K562 (cell line): ENCODE results near the gene C11orf86. TPM values are rescaled to one million over a fixed set of nuclear protein-coding genes. Genes with fewer than 3 reads are reported as not detected.
A peak's percentile ranks its signal among the peaks of the same experiment; 100 is the strongest.

Source experiments
- ATAC-seq: fragments of 200-7000 bp; cut with Tn5 transposase; 3 replicates; pipeline ENCODE4 v1.9.1; 2020; ENCODE audit warnings: moderate library complexity
- Bru-seq: library from RNA; stranded (reverse); fragments of 400-500 nt; gene quantifications from one replicate; lab custom pipeline; 2021; lab: Mats Ljungman, UMichigan
- BruChase-seq, 2 experiments: library from RNA; stranded (reverse); fragments of 400-500 nt; gene quantifications; one replicate each; lab custom pipeline; 2021; lab: Mats Ljungman, UMichigan
- BruUV-seq: library from RNA; stranded (reverse); fragments of 400-500 nt; replicated peaks from 2 replicates; lab custom pipeline; 2021; lab: Mats Ljungman, UMichigan
- CTCF ChIA-PET: fragments of 300-600 bp; formaldehyde crosslinking; extraction: SDS; loops from one replicate; lab custom pipeline; 2021; ENCODE audit warnings: low intra/inter-chr PET ratio; lab: Yijun Ruan, JAX
- POLR2A ChIA-PET: fragments of 300-600, 350-650 bp; sonication (Branson Sonifier 250); formaldehyde crosslinking; extraction: SDS; loops from one replicate; lab custom pipeline; 2021; ENCODE audit warnings: antibody characterized with exemption, inconsistent platforms; lab: Yijun Ruan, JAX
- DNase-seq, 4 experiments: peaks; one replicate each; pipeline versions ENCODE4 v3.0.0 to v3.0.0-alpha.2; 2011 to 2018; ENCODE audit warnings: low spot score in 3 of 4, mixed read lengths in 3 of 4; ENCODE audit errors: extremely low read depth in 1 of 4
- FAIRE-seq: peaks from 2 replicates; lab custom pipeline; 2011; peaks lifted over from hg19 to GRCh38; lab: Jason Lieb, UNC
- H2AFZ ChIP-seq: 2 replicates; pipeline ENCODE4 v1.6.0; 2011; ENCODE audit warnings: low read depth, low read length, control low read depth, inconsistent platforms
- H3K27ac ChIP-seq: fragments of 200-600 bp; 3 replicates; pipeline ENCODE4 v1.8.0; 2011; ENCODE audit warnings: low read depth, mild to moderate bottlenecking, control low read depth, inconsistent platforms, low read length, moderate library complexity, mixed read lengths; ENCODE audit errors: extremely low read depth
- H3K27me3 ChIP-seq, 2 experiments: fragments of 300-600 bp in 1 of 2; 2 replicates in 1 of 2; 3 replicates in 1 of 2; pipeline versions ENCODE4 v1.6.0 to v1.8.0; 2011; ENCODE audit warnings: inconsistent platforms in 2 of 2, low read length in 2 of 2, mild to moderate bottlenecking in 1 of 2, mixed read lengths in 1 of 2, moderate library complexity in 1 of 2; ENCODE audit not compliant: control insufficient read depth in 2 of 2, insufficient read depth in 2 of 2
- H3K36me3 ChIP-seq: fragments of 300-600 bp; 3 replicates; pipeline ENCODE4 v1.8.0; 2011; ENCODE audit warnings: mild to moderate bottlenecking, low read length, inconsistent platforms; ENCODE audit not compliant: control insufficient read depth, insufficient read depth
- H3K4me1 ChIP-seq, 2 experiments: fragments of 200-600 bp in 1 of 2; replicated peaks in 1 of 2; 2 replicates in 1 of 2; 3 replicates in 1 of 2; pipeline versions ENCODE4 v1.5.1 to v1.8.0; 2011; ENCODE audit warnings: inconsistent platforms in 2 of 2, low read length in 2 of 2, mild to moderate bottlenecking in 1 of 2, mixed read lengths in 1 of 2, moderate library complexity in 1 of 2; ENCODE audit not compliant: control insufficient read depth in 2 of 2, insufficient read depth in 2 of 2
- H3K4me2 ChIP-seq: 2 replicates; pipeline ENCODE4 v1.6.1; 2011; ENCODE audit warnings: low read length, control low read depth, inconsistent platforms, mixed read lengths; ENCODE audit not compliant: insufficient read depth
- H3K4me3 ChIP-seq: fragments of 200-600 bp; sonication (generic), shearing (Covaris generic); 2 replicates; pipeline ENCODE4 v1.5.1; 2016; ENCODE audit warnings: control low read depth, inconsistent platforms
- H3K79me2 ChIP-seq: fragments of 200-600 bp; 3 replicates; pipeline ENCODE4 v1.8.0; 2011; ENCODE audit warnings: low read length, inconsistent platforms; ENCODE audit not compliant: control insufficient read depth, insufficient read depth
- H3K9ac ChIP-seq, 2 experiments: 2 replicates each; pipeline versions ENCODE4 v1.6.0 to v1.6.1; 2011; ENCODE audit warnings: low read depth in 2 of 2, low read length in 2 of 2, control low read depth in 1 of 2, inconsistent platforms in 1 of 2, mild to moderate bottlenecking in 1 of 2, mixed read lengths in 1 of 2; ENCODE audit not compliant: insufficient read depth in 1 of 2
- H3K9me1 ChIP-seq: one replicate; pipeline ENCODE4 v1.6.0; 2011; ENCODE audit warnings: inconsistent platforms, mild to moderate bottlenecking, low read length, moderate library complexity; ENCODE audit not compliant: control insufficient read depth, insufficient read depth
- H3K9me3 ChIP-seq: replicated peaks from 2 replicates; pipeline ENCODE4 v1.5.1; 2011; ENCODE audit warnings: low read depth, low read length, inconsistent platforms; ENCODE audit not compliant: control insufficient read depth, insufficient read depth
- H4K20me1 ChIP-seq: replicated peaks from 2 replicates; pipeline ENCODE4 v1.6.1; 2011; ENCODE audit warnings: low read length, inconsistent platforms, mixed read lengths; ENCODE audit not compliant: control insufficient read depth, insufficient read depth
- EGR1 ChIP-seq: fragments of 450-650 bp; conservative IDR thresholded peaks from 2 replicates; pipeline ENCODE4 v1.6.1; 2017; ENCODE audit warnings: mild to moderate bottlenecking
- HMG20A ChIP-seq: fragments of 450-650 bp; formaldehyde crosslinking; conservative IDR thresholded peaks from 2 replicates; pipeline ENCODE4 v1.4.0; 2020; ENCODE audit warnings: mild to moderate bottlenecking, mixed read lengths
- PYGO2 ChIP-seq: fragments of 450-650 bp; IDR thresholded peaks from 2 replicates; pipeline ENCODE4 v1.6.1; 2016; ENCODE audit warnings: mild to moderate bottlenecking, missing genetic modification characterization, moderate library complexity, missing compliant biosample characterization
- WGBS: fragments of 100-300 bp; shearing (Covaris generic); methylation state at CpG from one replicate; pipeline ENCODE4 v1.1.6; 2016; ENCODE audit warnings: low coverage, mixed read lengths; ENCODE audit not compliant: insufficient coverage; ENCODE audit errors: missing lambda C conversion rate; 5-methylcytosine and 5-hydroxymethylcytosine counted together
- in situ Hi-C: fragments of 300-500 bp; cut with MboI; formaldehyde crosslinking; loops from 4 replicates; pipeline ENCODE4 v1.15.0; 2018; ENCODE audit warnings: inconsistent platforms, mixed read lengths
- intact Hi-C: fragments of 100-400 bp; cut with micrococcal nuclease; formaldehyde crosslinking; loops from 2 replicates; pipeline ENCODE4 v1.14.2; 2022
- long read RNA-seq, 3 experiments: library from polyadenylated mRNA in 2 of 3; library from RNA in 1 of 3; unstranded in 2 of 3; stranded (forward) in 1 of 3; transcript quantifications; one replicate each; pipeline ENCODE4 v2.0.0, GENCODE V29; 2019 to 2022
- polyA minus RNA-seq, 3 experiments: library from RNA; depleted of rRNA, polyadenylated mRNA; stranded (reverse); fragments of >200 nt; gene quantifications; 2 replicates each; pipeline ENCODE4 v1.2.3, GENCODE V29; 2011
- polyA plus RNA-seq, 8 experiments: library from polyadenylated mRNA; depleted of rRNA in 4 of 8; stranded (reverse) in 5 of 8; unstranded in 3 of 8; fragments of >200 nt; fragmentation: Nextera tagmentation in 2 of 8; fragmentation: Illumina TruSeq in 1 of 8; extraction: Ambion mirVana in 2 of 8; extraction: Trizol in 1 of 8; gene quantifications; 2 replicates each; pipeline versions ENCODE4 v1.2.1 to v1.2.3, GENCODE V29; 2011 to 2014; ENCODE audit warnings: inconsistent platforms in 1 of 8, missing spikeins in 1 of 8
- total RNA-seq, 7 experiments: library from RNA; depleted of rRNA in 6 of 7; stranded (reverse); fragments of >200 nt in 6 of 7; fragmentation: Illumina TruSeq in 2 of 7; extraction: Trizol in 2 of 7; gene quantifications; 2 replicates each; pipeline versions ENCODE4 v1.2.1 to v1.2.3, GENCODE V29; 2011 to 2021; ENCODE audit warnings: low replicate concordance in 1 of 7
- TF ChIP-seq, protein P1 (sequence below): fragments of 450-650 bp; IDR thresholded peaks from one replicate; pipeline ENCODE4 v1.6.1; 2018; ENCODE audit warnings: mild to moderate bottlenecking, moderate library complexity; ENCODE audit not compliant: partially characterized antibody
- TF ChIP-seq, protein P2 (sequence below): fragments of 200-800 bp; sonication (Bioruptor generic); IDR thresholded peaks from 2 replicates; pipeline ENCODE4 v1.6.1; 2017; ENCODE audit warnings: missing genetic modification characterization, missing compliant biosample characterization
- TF ChIP-seq, protein P3 (sequence below), 2 experiments: fragments of 250-450 bp in 1 of 2; fragments of 450-650 bp in 1 of 2; sonication (Bioruptor Pico) in 1 of 2; IDR thresholded peaks; 2 replicates each; pipeline versions ENCODE4 v1.6.1 to v1.8.0; 2016 to 2021; ENCODE audit warnings: mild to moderate bottlenecking in 2 of 2, moderate library complexity in 2 of 2, missing compliant biosample characterization in 1 of 2, missing genetic modification characterization in 1 of 2
- TF ChIP-seq, protein P4 (sequence below), 2 experiments: fragments of 450-650 bp in 1 of 2; IDR thresholded peaks; 2 replicates each; pipeline ENCODE4 v1.6.1; 2011 to 2017; ENCODE audit warnings: low read depth in 2 of 2, antibody characterized with exemption in 1 of 2, borderline replicate concordance in 1 of 2, low read length in 1 of 2, mild to moderate bottlenecking in 1 of 2, mixed read lengths in 1 of 2; ENCODE audit not compliant: control insufficient read depth in 1 of 2

The C11orf86 gene, protein sequence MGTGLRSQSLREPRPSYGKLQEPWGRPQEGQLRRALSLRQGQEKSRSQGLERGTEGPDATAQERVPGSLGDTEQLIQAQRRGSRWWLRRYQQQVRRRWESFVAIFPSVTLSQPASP
- total RNA-seq (2011; cell fraction: chromatin; rRNA removed; ENCODE audit: low replicate concordance), result not detected in 2 replicates
- total RNA-seq (2011; cell fraction: nucleolus; rRNA removed), result not detected in 2 replicates
- not detected in 2 replicates for total RNA-seq (2011; cell fraction: nucleoplasm; rRNA removed)
- total RNA-seq (2014; rRNA removed) (not detected in 2 replicates), total RNA-seq (2014; rRNA removed; fragmentation: Illumina TruSeq; extraction: Trizol) (not detected in 2 replicates), total RNA-seq (2015; rRNA removed; fragmentation: Illumina TruSeq; extraction: Trizol) (not detected in 2 replicates), total RNA-seq (2021) (not detected in 2 replicates), polyA plus RNA-seq (2011; rRNA removed) (not detected in 2 replicates), polyA plus RNA-seq (2014; fragmentation: Illumina TruSeq; extraction: Trizol) (not detected in 2 replicates), polyA plus RNA-seq (2014; fragmentation: Nextera tagmentation; extraction: Ambion mirVana) (not detected), polyA plus RNA-seq (2014; rRNA removed) (not detected in 2 replicates), polyA minus RNA-seq (2011; rRNA and poly(A)+ RNA removed) (not detected in 2 replicates), Bru-seq, nascent RNA (not detected), BruChase-seq, experiment 1, labeled RNA remaining after a 2-hour chase (not detected), BruChase-seq, experiment 2, labeled RNA remaining after a 6-hour chase (not detected)
- not detected in 2 replicates for polyA plus RNA-seq (2011; cell fraction: cytosol; rRNA removed)
- not detected in 2 replicates for polyA plus RNA-seq (2011; cell fraction: nucleus; rRNA removed)
- not detected in 2 replicates for polyA plus RNA-seq (2012)
- 1.1 TPM in 1 of 2 replicates, not detected in the other for polyA minus RNA-seq (2011; cell fraction: cytosol; rRNA and poly(A)+ RNA removed)
- not detected in 2 replicates for polyA minus RNA-seq (2011; cell fraction: nucleus; rRNA and poly(A)+ RNA removed)
- long read RNA-seq, experiment 1, result 0 reads
- long read RNA-seq, experiment 2, result 0 reads
- long read RNA-seq, experiment 3, result 0 reads

DNA sequence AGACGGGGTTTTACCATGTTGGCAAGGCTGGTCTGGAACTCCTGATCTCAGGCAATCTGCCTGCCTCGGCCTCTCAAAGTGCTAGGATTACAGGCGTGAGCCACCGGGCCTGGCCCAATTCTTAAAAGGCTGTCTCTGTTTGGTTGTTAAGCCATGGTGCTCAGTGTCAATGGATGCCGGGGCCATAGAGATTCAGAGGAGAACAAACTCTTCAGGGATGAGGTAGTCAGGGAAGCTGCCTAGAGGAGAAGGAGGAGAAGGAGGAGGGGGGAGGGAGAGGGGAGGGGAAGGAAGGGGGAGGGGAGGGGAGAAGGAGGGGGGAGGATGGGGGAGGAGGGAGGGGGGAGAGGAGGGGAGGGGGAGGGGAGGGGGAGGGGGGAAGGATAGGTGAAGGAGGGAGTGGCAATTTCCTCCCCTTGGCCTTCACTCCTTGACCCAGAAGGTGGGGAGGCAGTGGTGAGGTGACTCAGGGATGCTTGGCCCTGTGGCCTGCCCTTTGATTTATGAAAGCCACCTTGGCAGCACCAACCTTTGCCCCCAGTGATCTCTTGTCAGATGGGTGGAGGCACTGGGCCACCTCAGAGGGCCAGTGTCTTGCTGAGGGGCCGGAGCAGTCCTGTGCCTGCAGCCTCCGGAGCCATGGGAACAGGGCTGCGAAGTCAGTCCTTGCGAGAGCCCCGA, at the start of gene C11orf86:
C11orf86 (plus strand) TSS at position 581 of the 681 bp plus-strand sequence; CDS start at position 640, 59 bp downstream.
- H3K4me3 ChIP-seq, result no peak within 1 kb of the TSS
- no peaks in the 10 kb centered on the region for H3K27me3 ChIP-seq
- FAIRE-seq (no peak), ATAC-seq (no peak), DNase-seq (no peak)
- peaks cover 0 to 14% of the 10 kb centered on the region in 2 experiments; a peak in 3 of 5 replicates for H3K4me1 ChIP-seq
- WGBS, result 82% methylated on average over 10 of the region's 10 CpGs
- H3K9me1 ChIP-seq, result no peaks in the 10 kb centered on the region
- no peak within 1 kb of the TSS for H3K4me2 ChIP-seq
- H3K79me2 ChIP-seq, result no peaks in the 10 kb centered on the region
- ChIA-PET POLR2A (interaction anchor here (0.5 to 1.5 kb wide), 5 partner anchors 88 to 359 kb away, joined by 3 to 5 read pairs (median 3); partner anchors contain the start of gene RBM14), CTCF (interaction anchor here (0.7 to 2.2 kb wide), 2 partner anchors 140 to 280 kb away, joined by 3 to 11 read pairs; no protein-coding TSS in a partner anchor)
- H3K9ac ChIP-seq, result peak within 1 kb of the TSS in 1 of 2 experiments; percentile 72; a peak in 2 of 4 replicates
- no TSS peak for BruUV-seq
- H3K36me3 ChIP-seq, result no peaks in the 10 kb centered on the region
- no peak within 1 kb of the TSS for H2AFZ ChIP-seq
- no peak within 1 kb of the TSS for H3K27ac ChIP-seq
- in situ Hi-C loops, result loop anchor here (5.0 kb wide), 1 partner anchor 123 kb away; no protein-coding TSS in a partner anchor
- H3K9me3 ChIP-seq, result no peaks in the 10 kb centered on the region
- intact Hi-C loops, result loop anchor here (5.0 kb wide), 2 partner anchors 83 to 133 kb away; partner anchors contain the start of gene RCE1
- H4K20me1 ChIP-seq, result no peaks in the 10 kb centered on the region
- TF ChIP-seq, protein P1, sequence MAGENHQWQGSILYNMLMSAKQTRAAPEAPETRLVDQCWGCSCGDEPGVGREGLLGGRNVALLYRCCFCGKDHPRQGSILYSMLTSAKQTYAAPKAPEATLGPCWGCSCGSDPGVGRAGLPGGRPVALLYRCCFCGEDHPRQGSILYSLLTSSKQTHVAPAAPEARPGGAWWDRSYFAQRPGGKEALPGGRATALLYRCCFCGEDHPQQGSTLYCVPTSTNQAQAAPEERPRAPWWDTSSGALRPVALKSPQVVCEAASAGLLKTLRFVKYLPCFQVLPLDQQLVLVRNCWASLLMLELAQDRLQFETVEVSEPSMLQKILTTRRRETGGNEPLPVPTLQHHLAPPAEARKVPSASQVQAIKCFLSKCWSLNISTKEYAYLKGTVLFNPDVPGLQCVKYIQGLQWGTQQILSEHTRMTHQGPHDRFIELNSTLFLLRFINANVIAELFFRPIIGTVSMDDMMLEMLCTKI, result no peak
- TF ChIP-seq, protein P2, sequence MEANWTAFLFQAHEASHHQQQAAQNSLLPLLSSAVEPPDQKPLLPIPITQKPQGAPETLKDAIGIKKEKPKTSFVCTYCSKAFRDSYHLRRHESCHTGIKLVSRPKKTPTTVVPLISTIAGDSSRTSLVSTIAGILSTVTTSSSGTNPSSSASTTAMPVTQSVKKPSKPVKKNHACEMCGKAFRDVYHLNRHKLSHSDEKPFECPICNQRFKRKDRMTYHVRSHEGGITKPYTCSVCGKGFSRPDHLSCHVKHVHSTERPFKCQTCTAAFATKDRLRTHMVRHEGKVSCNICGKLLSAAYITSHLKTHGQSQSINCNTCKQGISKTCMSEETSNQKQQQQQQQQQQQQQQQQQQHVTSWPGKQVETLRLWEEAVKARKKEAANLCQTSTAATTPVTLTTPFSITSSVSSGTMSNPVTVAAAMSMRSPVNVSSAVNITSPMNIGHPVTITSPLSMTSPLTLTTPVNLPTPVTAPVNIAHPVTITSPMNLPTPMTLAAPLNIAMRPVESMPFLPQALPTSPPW, result peak; percentile 46; the same call in 1 of the 2 replicates
- no peak for TF ChIP-seq HMG20A (CRISPR knock-in tag)
- TF ChIP-seq EGR1, result no peak
- TF ChIP-seq, protein P3, sequence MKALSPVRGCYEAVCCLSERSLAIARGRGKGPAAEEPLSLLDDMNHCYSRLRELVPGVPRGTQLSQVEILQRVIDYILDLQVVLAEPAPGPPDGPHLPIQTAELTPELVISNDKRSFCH (CRISPR knock-in tag; IDR thresholded peaks at IDR 0.05), result no peak
- TF ChIP-seq, protein P3 (tag; IDR thresholded peaks at IDR 0.05), result no peak
- TF ChIP-seq, protein P4, sequence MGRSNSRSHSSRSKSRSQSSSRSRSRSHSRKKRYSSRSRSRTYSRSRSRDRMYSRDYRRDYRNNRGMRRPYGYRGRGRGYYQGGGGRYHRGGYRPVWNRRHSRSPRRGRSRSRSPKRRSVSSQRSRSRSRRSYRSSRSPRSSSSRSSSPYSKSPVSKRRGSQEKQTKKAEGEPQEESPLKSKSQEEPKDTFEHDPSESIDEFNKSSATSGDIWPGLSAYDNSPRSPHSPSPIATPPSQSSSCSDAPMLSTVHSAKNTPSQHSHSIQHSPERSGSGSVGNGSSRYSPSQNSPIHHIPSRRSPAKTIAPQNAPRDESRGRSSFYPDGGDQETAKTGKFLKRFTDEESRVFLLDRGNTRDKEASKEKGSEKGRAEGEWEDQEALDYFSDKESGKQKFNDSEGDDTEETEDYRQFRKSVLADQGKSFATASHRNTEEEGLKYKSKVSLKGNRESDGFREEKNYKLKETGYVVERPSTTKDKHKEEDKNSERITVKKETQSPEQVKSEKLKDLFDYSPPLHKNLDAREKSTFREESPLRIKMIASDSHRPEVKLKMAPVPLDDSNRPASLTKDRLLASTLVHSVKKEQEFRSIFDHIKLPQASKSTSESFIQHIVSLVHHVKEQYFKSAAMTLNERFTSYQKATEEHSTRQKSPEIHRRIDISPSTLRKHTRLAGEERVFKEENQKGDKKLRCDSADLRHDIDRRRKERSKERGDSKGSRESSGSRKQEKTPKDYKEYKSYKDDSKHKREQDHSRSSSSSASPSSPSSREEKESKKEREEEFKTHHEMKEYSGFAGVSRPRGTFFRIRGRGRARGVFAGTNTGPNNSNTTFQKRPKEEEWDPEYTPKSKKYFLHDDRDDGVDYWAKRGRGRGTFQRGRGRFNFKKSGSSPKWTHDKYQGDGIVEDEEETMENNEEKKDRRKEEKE (IDR thresholded peaks at IDR 0.05; ENCODE audit: borderline replicate concordance in 1 of 2, control insufficient read depth in 1 of 2, low read depth in 2 of 2, low read length in 1 of 2), result no peak
- no peak for TF ChIP-seq PYGO2 (tag)
